ENCODE results near the gene CREG1. TPM values are rescaled to one million over a fixed set of nuclear protein-coding genes. Genes with fewer than 3 reads are reported as not detected.

CREG1 gene
- polyA plus RNA-seq, 1 experiment: 27.5 TPM

GRCh38 chr1:167587342-167587741 is 33.8 kb upstream of the CREG1 start:
- no peak for TF ChIP-seq CTCF (IDR thresholded peaks at IDR 0.05; ENCODE audit: insufficient read depth, low read depth, low read length)
- Histone ChIP-seq H3K36me3 (ENCODE audit: control insufficient read depth, insufficient read depth, low read length) (no peaks in the 10 kb centered on the region), H3K4me3 (ENCODE audit: low read depth, low read length) (no peak overlapping the region), H3K27me3 (ENCODE audit: control insufficient read depth, insufficient read depth, low read length) (no peaks in the 10 kb centered on the region)
- DNase-seq (ENCODE audit: low read depth): no peak
- CTCF ChIA-PET: interaction anchor here (0.5 to 0.9 kb wide), 2 partner anchors 28 to 101 kb away, joined by 3 to 4 read pairs; no protein-coding TSS in a partner anchor
- POLR2A ChIA-PET: no interaction called here

- no peak overlapping the region for H3K4me3 ChIP-seq (ENCODE audit: low read depth, low read length)
- no peaks in the 10 kb centered on the region for H3K27me3 ChIP-seq (ENCODE audit: control insufficient read depth, insufficient read depth, low read length)
- no peak for TF ChIP-seq CTCF (IDR thresholded peaks at IDR 0.05; ENCODE audit: insufficient read depth, low read depth, low read length)
- H3K36me3 ChIP-seq (ENCODE audit: control insufficient read depth, insufficient read depth, low read length): no peaks in the 10 kb centered on the region
- POLR2A ChIA-PET: no interaction called here
- CTCF ChIA-PET: interaction anchor here (1.3 kb wide), 1 partner anchor 28 kb away, joined by 3 read pairs; no protein-coding TSS in a partner anchor
- no peak for DNase-seq (ENCODE audit: low read depth)
These were observed 31.0 kb upstream of the CREG1 start for GRCh38 chr1:167584581-167584980.

- no peak for DNase-seq (ENCODE audit: low read depth)
- no peak for TF ChIP-seq CTCF (IDR thresholded peaks at IDR 0.05; ENCODE audit: insufficient read depth, low read depth, low read length)
- no peaks in the 10 kb centered on the region for H3K27me3 ChIP-seq (ENCODE audit: control insufficient read depth, insufficient read depth, low read length)
- H3K36me3 ChIP-seq (ENCODE audit: control insufficient read depth, insufficient read depth, low read length): no peaks in the 10 kb centered on the region
- ChIA-PET POLR2A (no interaction called here), CTCF (interaction anchor here (1.1 kb wide), 1 partner anchor 105 kb away, joined by 4 read pairs; no protein-coding TSS in a partner anchor)
- no peak overlapping the region for H3K4me3 ChIP-seq (ENCODE audit: low read depth, low read length)
These were observed 29.2 kb upstream of the CREG1 start for GRCh38 chr1:167582722-167583121.

- H3K36me3 ChIP-seq (ENCODE audit: control insufficient read depth, insufficient read depth, low read length): no peaks in the 10 kb centered on the region
- CTCF ChIA-PET: interaction anchor here (1.1 kb wide), 1 partner anchor 106 kb away, joined by 4 read pairs; no protein-coding TSS in a partner anchor
- no peak for DNase-seq (ENCODE audit: low read depth)
- H3K27me3 ChIP-seq (ENCODE audit: control insufficient read depth, insufficient read depth, low read length): no peaks in the 10 kb centered on the region
- TF ChIP-seq CTCF (IDR thresholded peaks at IDR 0.05; ENCODE audit: insufficient read depth, low read depth, low read length): no peak
- H3K4me3 ChIP-seq (ENCODE audit: low read depth, low read length): no peak overlapping the region
- POLR2A ChIA-PET: no interaction called here
These were observed 28.5 kb upstream of the CREG1 start for GRCh38 chr1:167582064-167582463.

- no peak for DNase-seq (ENCODE audit: low read depth)
- TF ChIP-seq CTCF (IDR thresholded peaks at IDR 0.05; ENCODE audit: insufficient read depth, low read depth, low read length): no peak
- Histone ChIP-seq H3K4me3 (ENCODE audit: low read depth, low read length) (no peak overlapping the region), H3K36me3 (ENCODE audit: control insufficient read depth, insufficient read depth, low read length) (no peaks in the 10 kb centered on the region), H3K27me3 (ENCODE audit: control insufficient read depth, insufficient read depth, low read length) (no peaks in the 10 kb centered on the region)
- CTCF ChIA-PET: interaction anchor here (2.4 kb wide), 1 partner anchor 108 kb away, joined by 6 read pairs; no protein-coding TSS in a partner anchor
- POLR2A ChIA-PET: no interaction called here
These were observed 26.4 kb upstream of the CREG1 start for GRCh38 chr1:167579986-167580385.

Data from BJ (cell line).